ENCODE data around the gene GATAD1. TPM values are rescaled to one million over a fixed set of nuclear protein-coding genes. Genes with fewer than 3 reads are reported as not detected.

The GATAD1 gene, protein sequence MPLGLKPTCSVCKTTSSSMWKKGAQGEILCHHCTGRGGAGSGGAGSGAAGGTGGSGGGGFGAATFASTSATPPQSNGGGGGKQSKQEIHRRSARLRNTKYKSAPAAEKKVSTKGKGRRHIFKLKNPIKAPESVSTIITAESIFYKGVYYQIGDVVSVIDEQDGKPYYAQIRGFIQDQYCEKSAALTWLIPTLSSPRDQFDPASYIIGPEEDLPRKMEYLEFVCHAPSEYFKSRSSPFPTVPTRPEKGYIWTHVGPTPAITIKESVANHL
- 10 to 100 TPM; 26.5 to 57.1 (median 47.7) TPM for total RNA-seq
- polyA plus RNA-seq: 10 to 100 TPM; 14.8 to 16.8 (median 15.0) TPM

DNA sequence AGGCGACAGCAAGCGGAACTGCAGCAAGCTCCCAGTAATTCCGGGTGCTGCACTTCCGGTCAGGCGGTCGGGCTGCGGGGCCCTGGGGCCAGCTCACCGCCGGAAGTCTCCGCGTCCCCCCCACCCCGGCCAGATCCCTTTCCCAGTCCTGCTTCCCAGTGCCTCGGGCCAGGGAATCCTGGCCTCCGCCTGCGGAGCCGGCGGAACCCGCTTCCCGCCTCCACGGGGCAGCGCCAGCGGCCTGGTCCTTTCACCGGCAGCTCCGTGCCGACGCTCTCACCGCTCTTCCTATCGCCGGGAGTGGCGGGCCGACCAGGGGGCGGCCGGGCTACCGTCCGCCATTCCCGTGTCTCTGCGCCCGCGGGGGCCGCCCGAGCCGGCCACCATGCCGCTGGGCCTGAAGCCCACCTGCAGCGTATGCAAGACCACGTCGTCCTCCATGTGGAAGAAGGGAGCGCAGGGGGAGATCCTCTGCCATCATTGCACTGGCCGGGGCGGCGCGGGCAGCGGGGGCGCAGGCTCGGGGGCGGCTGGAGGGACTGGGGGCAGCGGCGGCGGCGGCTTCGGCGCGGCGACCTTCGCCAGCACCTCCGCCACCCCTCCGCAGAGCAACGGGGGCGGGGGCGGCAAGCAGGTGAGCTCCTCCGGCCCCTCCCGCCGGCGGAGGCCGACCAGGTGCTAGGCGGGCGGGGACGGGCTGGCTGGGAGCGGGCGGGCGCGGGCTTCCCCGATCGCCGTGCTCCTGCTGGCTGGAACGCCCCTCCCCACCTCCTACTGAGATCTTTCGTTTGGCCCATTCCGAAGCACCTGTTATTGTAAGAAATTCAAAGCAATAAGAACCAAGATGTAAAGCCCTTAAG is at the start of gene GATAD1:
GATAD1 (plus strand) TSS at position 138 of the 860 bp plus-strand sequence; CDS start at position 386, 248 bp downstream.
- peak within 1 kb of the TSS; percentile 93 to 97 (median 94) for H3K4me3 ChIP-seq
- H3K27ac ChIP-seq: peak within 1 kb of the TSS; percentile 93 to 99 (median 97)
- WGBS, 2 donors: 0 to 1% methylated on average over 87 of the region's 87 CpGs
- TF ChIP-seq, protein P1, sequence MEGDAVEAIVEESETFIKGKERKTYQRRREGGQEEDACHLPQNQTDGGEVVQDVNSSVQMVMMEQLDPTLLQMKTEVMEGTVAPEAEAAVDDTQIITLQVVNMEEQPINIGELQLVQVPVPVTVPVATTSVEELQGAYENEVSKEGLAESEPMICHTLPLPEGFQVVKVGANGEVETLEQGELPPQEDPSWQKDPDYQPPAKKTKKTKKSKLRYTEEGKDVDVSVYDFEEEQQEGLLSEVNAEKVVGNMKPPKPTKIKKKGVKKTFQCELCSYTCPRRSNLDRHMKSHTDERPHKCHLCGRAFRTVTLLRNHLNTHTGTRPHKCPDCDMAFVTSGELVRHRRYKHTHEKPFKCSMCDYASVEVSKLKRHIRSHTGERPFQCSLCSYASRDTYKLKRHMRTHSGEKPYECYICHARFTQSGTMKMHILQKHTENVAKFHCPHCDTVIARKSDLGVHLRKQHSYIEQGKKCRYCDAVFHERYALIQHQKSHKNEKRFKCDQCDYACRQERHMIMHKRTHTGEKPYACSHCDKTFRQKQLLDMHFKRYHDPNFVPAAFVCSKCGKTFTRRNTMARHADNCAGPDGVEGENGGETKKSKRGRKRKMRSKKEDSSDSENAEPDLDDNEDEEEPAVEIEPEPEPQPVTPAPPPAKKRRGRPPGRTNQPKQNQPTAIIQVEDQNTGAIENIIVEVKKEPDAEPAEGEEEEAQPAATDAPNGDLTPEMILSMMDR (IDR thresholded peaks at IDR 0.05): peak in 3 of 4 experiments; percentile 84 to 96 (median 92)
- TF ChIP-seq POLR2AphosphoS5 (IDR thresholded peaks at IDR 0.05): peak; percentile 64 to 89 (median 81)
- TF ChIP-seq EP300 (IDR thresholded peaks at IDR 0.05): no peak
- peak; percentile 75 to 76 for TF ChIP-seq POLR2A (IDR thresholded peaks at IDR 0.05)
- no peaks in the 10 kb centered on the region for H3K9me3 ChIP-seq
- H3K4me1 ChIP-seq: peaks cover 0 to 11% (median 8%) of the 10 kb centered on the region in 4 donors
- peaks cover 6 to 29% (median 14%) of the 10 kb centered on the region in 4 donors for H3K36me3 ChIP-seq
- H3K27me3 ChIP-seq: no peaks in the 10 kb centered on the region
- intact Hi-C loops (cut with DNase I): loop anchor here (1.0 to 5.0 kb wide), 5 partner anchors 23 to 1185 kb away; partner anchors contain the start of genes CYP51A1, FZD1 and LRRD1
- DNase-seq: peak; percentile 96

DNA sequence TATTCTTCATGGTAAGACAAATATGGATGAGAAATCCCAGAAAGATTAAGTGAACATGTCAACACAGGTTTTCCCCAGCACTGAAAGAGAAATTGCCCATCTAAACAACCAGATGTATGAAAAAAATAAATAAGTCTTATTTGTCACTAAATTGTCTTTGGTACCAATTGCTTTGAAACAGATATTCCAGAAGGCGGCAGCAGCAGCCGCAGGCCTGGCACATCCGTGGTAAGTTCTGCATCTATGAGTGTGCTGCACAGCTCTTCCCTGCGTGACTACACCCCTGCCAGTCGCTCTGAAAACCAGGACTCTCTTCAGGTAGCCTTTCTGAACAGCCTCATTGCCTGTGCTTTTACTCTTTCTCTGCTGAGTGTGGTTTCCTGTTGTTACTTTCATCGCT is 49.7 kb upstream of the GATAD1 start:
- no peak for TF ChIP-seq EP300 (IDR thresholded peaks at IDR 0.05)
- no peak for TF ChIP-seq POLR2A (IDR thresholded peaks at IDR 0.05)
- TF ChIP-seq, protein P1 (IDR thresholded peaks at IDR 0.05): no peak
- no peak for TF ChIP-seq POLR2AphosphoS5 (IDR thresholded peaks at IDR 0.05)
- no peak for DNase-seq
- Histone ChIP-seq H3K27ac (no peak overlapping the region), H3K9me3 (no peaks in the 10 kb centered on the region), H3K4me3 (no peak overlapping the region), H3K36me3 (peaks cover 5 to 70% (median 20%) of the 10 kb centered on the region in 4 donors), H3K27me3 (no peaks in the 10 kb centered on the region), H3K4me1 (no peaks in the 10 kb centered on the region)
- intact Hi-C loops (cut with DNase I): no loop called here
- WGBS, 2 donors: 93 to 94% methylated on average over 6 of the region's 6 CpGs

DNA sequence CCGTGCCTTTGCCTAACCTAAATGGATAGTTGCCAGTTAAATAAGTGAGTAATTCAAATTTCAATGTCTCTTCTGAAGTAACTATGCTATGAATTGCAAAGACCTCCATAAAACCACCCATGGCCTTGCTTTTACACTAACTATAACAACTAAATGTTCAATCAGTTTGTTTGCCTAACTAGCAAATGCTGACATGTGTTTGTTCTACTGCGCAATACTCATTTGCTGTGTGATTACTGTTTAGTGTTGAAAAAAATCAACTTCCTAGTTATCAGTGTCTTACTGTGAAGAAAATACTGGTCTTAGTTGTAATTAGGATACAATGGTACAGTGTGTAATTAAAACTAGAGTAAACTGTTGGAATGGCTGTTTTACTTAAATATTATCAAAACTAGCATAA is 47.3 kb upstream of the GATAD1 start:
- WGBS, 2 donors: 51 to 89% methylated on average over 2 of the region's 2 CpGs
- H3K36me3 ChIP-seq: peaks cover 5 to 55% (median 20%) of the 10 kb centered on the region in 4 donors
- TF ChIP-seq, protein P1 (IDR thresholded peaks at IDR 0.05): no peak
- TF ChIP-seq POLR2AphosphoS5 (IDR thresholded peaks at IDR 0.05): no peak
- no peak for TF ChIP-seq EP300 (IDR thresholded peaks at IDR 0.05)
- TF ChIP-seq POLR2A (IDR thresholded peaks at IDR 0.05): no peak

DNA sequence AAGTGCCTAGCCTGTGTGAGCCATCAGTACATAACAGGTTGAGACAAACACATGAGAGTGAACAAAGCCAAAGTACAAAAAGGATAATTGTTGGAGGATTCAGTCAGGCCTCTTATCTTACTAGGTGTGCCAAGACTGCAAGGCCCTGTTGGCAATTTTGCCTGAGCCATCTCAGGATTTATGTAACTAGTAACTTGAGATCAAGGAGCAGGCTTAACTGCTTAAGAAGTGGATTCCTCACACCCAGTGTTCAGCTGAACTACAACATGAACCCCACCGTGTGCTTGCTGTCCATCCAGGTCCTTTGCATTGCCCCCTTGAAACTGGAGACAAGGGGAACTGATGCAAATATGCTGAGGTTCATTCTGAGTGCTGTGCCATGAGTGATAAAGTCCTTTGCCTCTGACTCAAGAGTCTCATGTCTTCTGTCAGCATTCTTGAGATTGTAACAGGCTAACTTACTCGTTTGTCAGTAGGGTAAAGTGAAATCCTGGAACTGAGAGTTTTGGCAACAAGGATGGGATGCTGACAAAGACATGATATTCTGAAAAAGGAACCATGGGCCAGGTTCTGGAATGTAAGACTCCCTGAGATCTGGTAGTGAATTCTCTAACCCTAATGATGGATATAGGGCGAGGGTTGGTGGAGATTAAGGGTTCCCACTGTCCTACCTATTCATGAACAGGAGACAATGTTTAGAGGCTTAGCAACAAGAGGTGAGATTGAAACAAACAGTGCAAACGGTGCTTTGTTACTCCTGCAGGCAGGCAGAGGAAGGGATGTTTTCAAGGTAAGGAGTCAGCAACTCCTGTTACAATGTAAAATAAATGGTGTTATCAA is 44.1 kb upstream of the GATAD1 start:
- 71 to 73% methylated on average over 4 of the region's 4 CpGs for WGBS, 2 donors

More for the DNA sequence above, 47.3 kb upstream of the GATAD1 start:
- Histone ChIP-seq H3K27me3 (no peaks in the 10 kb centered on the region), H3K9me3 (no peaks in the 10 kb centered on the region), H3K4me3 (no peak overlapping the region), H3K4me1 (no peaks in the 10 kb centered on the region), H3K27ac (no peak overlapping the region)
- DNase-seq: no peak
- intact Hi-C loops (cut with DNase I): no loop called here

More for the DNA sequence above, 44.1 kb upstream of the GATAD1 start:
- peaks cover 0 to 29% (median 12%) of the 10 kb centered on the region in 4 donors for H3K36me3 ChIP-seq
- intact Hi-C loops (cut with DNase I): no loop called here
- no peaks in the 10 kb centered on the region for H3K9me3 ChIP-seq
- no peak overlapping the region for H3K27ac ChIP-seq
- H3K4me1 ChIP-seq: peaks cover 0 to under 1% (median 0%) of the 10 kb centered on the region in 4 donors
- DNase-seq: no peak
- no peaks in the 10 kb centered on the region for H3K27me3 ChIP-seq
- TF ChIP-seq POLR2AphosphoS5 (IDR thresholded peaks at IDR 0.05): no peak
- TF ChIP-seq, protein P1 (IDR thresholded peaks at IDR 0.05): no peak
- TF ChIP-seq POLR2A (IDR thresholded peaks at IDR 0.05): no peak
- TF ChIP-seq EP300 (IDR thresholded peaks at IDR 0.05): no peak
- no peak overlapping the region for H3K4me3 ChIP-seq
